GM23338 (cell line): Measurements from ENCODE around the gene SLC13A3.

Source experiments
- CREB1 ChIP-seq: fragments of 250-450 bp; sonication (Bioruptor Pico); IDR thresholded peaks from 2 replicates; pipeline ENCODE4 v1.5.0; 2020; ENCODE audit warnings: low read depth, mild to moderate bottlenecking, moderate library complexity
- EZH2 ChIP-seq: fragments of 200-600 bp; sonication (generic); IDR thresholded peaks from one replicate; pipeline ENCODE4 v1.8.0; 2017; ENCODE audit warnings: antibody characterized with exemption, mild to moderate bottlenecking, low read depth; ENCODE audit not compliant: unreplicated experiment
- EZH2phosphoT487 ChIP-seq: fragments of 200-600 bp; sonication (generic); IDR thresholded peaks from one replicate; pipeline ENCODE4 v1.8.1; 2018; ENCODE audit warnings: antibody characterized with exemption; ENCODE audit not compliant: unreplicated experiment
- POLR2AphosphoS5 ChIP-seq: IDR thresholded peaks from 2 replicates; pipeline ENCODE4 v1.6.1; 2016; ENCODE audit warnings: antibody characterized with exemption, low read depth
- TF ChIP-seq, protein P1 (sequence below), 2 experiments: fragments of 200-600 bp in 1 of 2; sonication (generic) in 1 of 2; conservative IDR thresholded peaks; 2 replicates each; pipeline versions ENCODE4 v1.5.1 to v1.6.1; 2016 to 2017; ENCODE audit warnings: antibody characterized with exemption in 2 of 2, low read depth in 2 of 2, mild to moderate bottlenecking in 2 of 2, moderate library complexity in 1 of 2

DNA sequence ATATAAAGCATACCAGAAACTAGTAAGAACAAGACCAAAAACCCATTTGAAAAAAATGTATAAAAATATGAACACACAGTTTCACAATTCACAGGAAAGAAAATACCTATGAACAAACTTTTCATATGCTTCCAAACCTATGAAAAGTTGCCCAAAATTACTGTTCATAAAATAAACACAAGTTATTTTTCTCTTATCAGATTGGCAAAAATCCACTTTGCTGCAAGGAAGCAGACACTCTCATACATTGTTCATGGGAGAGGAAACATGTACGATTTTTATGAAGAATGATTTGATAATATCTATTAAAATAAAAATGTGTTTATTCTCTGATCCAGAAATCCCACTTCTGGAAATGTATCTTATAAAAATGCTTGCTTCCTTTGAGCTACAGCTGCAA lies 60.8 kb downstream of the SLC13A3 start:
- TF ChIP-seq, protein P1, sequence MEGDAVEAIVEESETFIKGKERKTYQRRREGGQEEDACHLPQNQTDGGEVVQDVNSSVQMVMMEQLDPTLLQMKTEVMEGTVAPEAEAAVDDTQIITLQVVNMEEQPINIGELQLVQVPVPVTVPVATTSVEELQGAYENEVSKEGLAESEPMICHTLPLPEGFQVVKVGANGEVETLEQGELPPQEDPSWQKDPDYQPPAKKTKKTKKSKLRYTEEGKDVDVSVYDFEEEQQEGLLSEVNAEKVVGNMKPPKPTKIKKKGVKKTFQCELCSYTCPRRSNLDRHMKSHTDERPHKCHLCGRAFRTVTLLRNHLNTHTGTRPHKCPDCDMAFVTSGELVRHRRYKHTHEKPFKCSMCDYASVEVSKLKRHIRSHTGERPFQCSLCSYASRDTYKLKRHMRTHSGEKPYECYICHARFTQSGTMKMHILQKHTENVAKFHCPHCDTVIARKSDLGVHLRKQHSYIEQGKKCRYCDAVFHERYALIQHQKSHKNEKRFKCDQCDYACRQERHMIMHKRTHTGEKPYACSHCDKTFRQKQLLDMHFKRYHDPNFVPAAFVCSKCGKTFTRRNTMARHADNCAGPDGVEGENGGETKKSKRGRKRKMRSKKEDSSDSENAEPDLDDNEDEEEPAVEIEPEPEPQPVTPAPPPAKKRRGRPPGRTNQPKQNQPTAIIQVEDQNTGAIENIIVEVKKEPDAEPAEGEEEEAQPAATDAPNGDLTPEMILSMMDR (conservative IDR thresholded peaks at IDR 0.05; ENCODE audit: low read depth in 2 of 2), result no peak
- TF ChIP-seq EZH2phosphoT487, result no peak
- no peak for TF ChIP-seq POLR2AphosphoS5
- no peak for TF ChIP-seq EZH2
- no peak for TF ChIP-seq CREB1 (CRISPR knock-in tag)
